Measurements from ENCODE around the gene SPDYE4.

GRCh38 chr17:8736362-8736761 lies 22.0 kb downstream of the SPDYE4 start:
- TF ChIP-seq CTCF (IDR thresholded peaks at IDR 0.05; ENCODE audit: low read length) (no peak), EZH2 (IDR thresholded peaks at IDR 0.05; ENCODE audit: borderline replicate concordance, low read length) (no peak)

Data from OCI-LY1 (cell line).